ENCODE data around the gene MEP1A.

GRCh38 chr6:46849361-46849690, 56.1 kb downstream of the MEP1A start:
- TF ChIP-seq, protein P1, sequence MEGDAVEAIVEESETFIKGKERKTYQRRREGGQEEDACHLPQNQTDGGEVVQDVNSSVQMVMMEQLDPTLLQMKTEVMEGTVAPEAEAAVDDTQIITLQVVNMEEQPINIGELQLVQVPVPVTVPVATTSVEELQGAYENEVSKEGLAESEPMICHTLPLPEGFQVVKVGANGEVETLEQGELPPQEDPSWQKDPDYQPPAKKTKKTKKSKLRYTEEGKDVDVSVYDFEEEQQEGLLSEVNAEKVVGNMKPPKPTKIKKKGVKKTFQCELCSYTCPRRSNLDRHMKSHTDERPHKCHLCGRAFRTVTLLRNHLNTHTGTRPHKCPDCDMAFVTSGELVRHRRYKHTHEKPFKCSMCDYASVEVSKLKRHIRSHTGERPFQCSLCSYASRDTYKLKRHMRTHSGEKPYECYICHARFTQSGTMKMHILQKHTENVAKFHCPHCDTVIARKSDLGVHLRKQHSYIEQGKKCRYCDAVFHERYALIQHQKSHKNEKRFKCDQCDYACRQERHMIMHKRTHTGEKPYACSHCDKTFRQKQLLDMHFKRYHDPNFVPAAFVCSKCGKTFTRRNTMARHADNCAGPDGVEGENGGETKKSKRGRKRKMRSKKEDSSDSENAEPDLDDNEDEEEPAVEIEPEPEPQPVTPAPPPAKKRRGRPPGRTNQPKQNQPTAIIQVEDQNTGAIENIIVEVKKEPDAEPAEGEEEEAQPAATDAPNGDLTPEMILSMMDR (conservative IDR thresholded peaks at IDR 0.05; ENCODE audit: low read length) = no peak
- no peak for TF ChIP-seq EZH2phosphoT487 (IDR thresholded peaks at IDR 0.05; ENCODE audit: borderline replicate concordance)
